ENCODE data around the gene SKA2. TPM values are rescaled to one million over a fixed set of nuclear protein-coding genes. Genes with fewer than 3 reads are reported as not detected.
A peak's percentile ranks its signal among the peaks of the same experiment; 100 is the strongest.

The SKA2 gene
- 9.8 and 11.1 TPM in 2 replicates for total RNA-seq (2013; cell fraction: nucleolus; rRNA removed)
- total RNA-seq (2014; rRNA removed): 57.8 and 59.5 TPM in 2 replicates
- 123 and 131 TPM in 2 replicates for total RNA-seq (2014; rRNA removed; fragmentation: Illumina TruSeq; extraction: Trizol)
- total RNA-seq (2021): 65.9 and 66.8 TPM in 2 replicates
- polyA plus RNA-seq (2011; ENCODE audit: low read depth): 63.5 TPM
- polyA plus RNA-seq (2011; rRNA removed): 40.3 and 72.1 TPM in 2 replicates
- polyA plus RNA-seq (2011; cell fraction: cytosol; rRNA removed): 14.0 and 17.8 TPM in 2 replicates
- polyA plus RNA-seq (2011; cell fraction: nucleus; rRNA removed): 8.0 and 8.6 TPM in 2 replicates
- 56.2 and 87.0 TPM in 2 replicates for polyA plus RNA-seq (2012)
- polyA plus RNA-seq (2014; fragmentation: Illumina TruSeq; extraction: Trizol): 137 and 168 TPM in 2 replicates
- 100 to 1,000 TPM; 110 to 114 TPM for polyA plus RNA-seq (2014; fragmentation: Nextera tagmentation; extraction: Ambion mirVana)
- polyA plus RNA-seq (2014; rRNA removed): 71.4 and 82.5 TPM in 2 replicates
- 100 to 1,000 TPM; 124 to 133 TPM for polyA plus RNA-seq (2016; fragmentation: Nextera tagmentation; extraction: Ambion mirVana)
- polyA minus RNA-seq (2011; rRNA and poly(A)+ RNA removed): 14.1 and 15.5 TPM in 2 replicates
- polyA minus RNA-seq (2011; cell fraction: cytosol; rRNA and poly(A)+ RNA removed): 9.5 and 12.6 TPM in 2 replicates
- 6.2 and 18.9 TPM in 2 replicates for polyA minus RNA-seq (2011; cell fraction: nucleus; rRNA and poly(A)+ RNA removed)
- percentile 74 among the genes with signal in this experiment for Bru-seq, nascent RNA
- percentile 72 among the genes with signal in this experiment for BruChase-seq, experiment 1, labeled RNA remaining after a 6-hour chase
- BruChase-seq, experiment 2, labeled RNA remaining after a 2-hour chase: percentile 72 among the genes with signal in this experiment
- long read RNA-seq, experiment 1, transcript SKA2-206 (3 exons, 595 nt): minor isoform, 9 of 75 reads
- long read RNA-seq, experiment 1, transcript SKA2-201 (4 exons, 2,798 nt): major isoform, 45 of 75 reads
- long read RNA-seq, experiment 1, partial matches to known transcripts: 0 of 75 reads
- long read RNA-seq, experiment 1, other reads (novel, unspliced or antisense): 15 of 75 reads
- long read RNA-seq, experiment 2, transcript SKA2-208 (2 exons, 533 nt): minor isoform, 5 of 202 reads
- long read RNA-seq, experiment 2, transcript SKA2-206 (3 exons, 595 nt): minor isoform, 26 of 202 reads
- long read RNA-seq, experiment 2, transcript SKA2-201 (4 exons, 2,798 nt): major isoform, 135 of 202 reads
- long read RNA-seq, experiment 2, transcript SKA2-209 (4 exons, 570 nt): minor isoform, 10 of 202 reads
- long read RNA-seq, experiment 2, partial matches to known transcripts: 7 of 202 reads
- long read RNA-seq, experiment 2, other reads (novel, unspliced or antisense): 10 of 202 reads

- Histone ChIP-seq H2AFZ (ENCODE audit: control insufficient read depth, low read depth, low read length) (peak within 1 kb of the TSS; percentile 94), H3K4me3 (peak within 1 kb of the TSS; percentile 88), H3K36me3 (ENCODE audit: control insufficient read depth in 2 of 2, insufficient read depth in 2 of 2, low read length in 1 of 2) (no peaks in the 10 kb centered on the region), H3K27me3 (replicated peaks in 1 of 2; ENCODE audit: control insufficient read depth in 2 of 2, insufficient read depth in 2 of 2, low read length in 1 of 2) (no peaks in the 10 kb centered on the region), H3K9ac (ENCODE audit: control insufficient read depth, insufficient read depth, low read length) (peak within 1 kb of the TSS; percentile 96), H4K20me1 (ENCODE audit: control insufficient read depth, insufficient read depth) (no peaks in the 10 kb centered on the region), H3K9me3 (replicated peaks; ENCODE audit: control insufficient read depth, insufficient read depth, low read length) (no peaks in the 10 kb centered on the region), H3K79me2 (ENCODE audit: control insufficient read depth, insufficient read depth, low read length) (peaks cover 91% of the 10 kb centered on the region), H3K4me2 (ENCODE audit: control insufficient read depth, insufficient read depth) (peak within 1 kb of the TSS; percentile 45), H3K27ac (ENCODE audit: control insufficient read depth, insufficient read depth) (peak within 1 kb of the TSS; percentile 92), H3K4me1 (ENCODE audit: control insufficient read depth, insufficient read depth, low read length) (peaks cover 15% of the 10 kb centered on the region)
- FAIRE-seq (no peak), DNase-seq (ENCODE audit: low read depth, low spot score) (peak; percentile 100), ATAC-seq (peak; percentile 90)
- ChIA-PET CTCF (interaction anchor here (0.6 to 1.3 kb wide), 5 partner anchors 8 to 1073 kb away, joined by 3 to 9 read pairs (median 4); no protein-coding TSS in a partner anchor), SMC1A (ENCODE audit: uncharacterized antibody, unreplicated experiment) (interaction anchor here (0.6 to 1.6 kb wide), 10 partner anchors 9 to 151 kb away, joined by 3 to 10 read pairs (median 4); partner anchors contain the start of gene TRIM37), POLR2A (interaction anchor here (0.5 to 1.5 kb wide), 13 partner anchors 9 to 750 kb away, joined by 3 to 8 read pairs (median 4); partner anchors contain the start of genes SMG8 and TRIM37), RAD21 (ENCODE audit: unreplicated experiment) (interaction anchor here (0.7 to 1.4 kb wide), 11 partner anchors 8 to 741 kb away, joined by 3 to 11 read pairs (median 3); partner anchors contain the start of gene TRIM37)
- WGBS (ENCODE audit: insufficient coverage, insufficient replicate concordance, low lambda C conversion rate, missing lambda C conversion rate): under 1% methylated on average over 39 of the region's 39 CpGs
- intact Hi-C loops (cut with micrococcal nuclease; ENCODE audit: unreplicated experiment): loop anchor here (2.0 kb wide), 1 partner anchor 48 kb away; the partner anchor contains the start of gene TRIM37
- in situ Hi-C loops (cut with MboI): no loop called here
- BruUV-seq (replicated peaks): TSS peak; percentile 72
- peak; percentile 98 for TF ChIP-seq SP1 (IDR thresholded peaks at IDR 0.05; ENCODE audit: low read depth, low read length)
- TF ChIP-seq YY1 (IDR thresholded peaks at IDR 0.05; ENCODE audit: low read depth, low read length): peak; percentile 93
- TF ChIP-seq HDAC2 (IDR thresholded peaks at IDR 0.05): no peak
- TF ChIP-seq EP300 (IDR thresholded peaks at IDR 0.05; ENCODE audit: borderline replicate concordance in 1 of 2, control insufficient read depth in 1 of 2, low read depth in 2 of 2, low read length in 2 of 2): no peak
- TF ChIP-seq SRF (IDR thresholded peaks at IDR 0.05; ENCODE audit: low read depth in 2 of 2, low read length in 2 of 2): 0 out of 4 replicates have a peak, but pooled peaks of 1 of the 2 experiments have one; percentile 4
- TF ChIP-seq ETV6 (conservative IDR thresholded peaks at IDR 0.05 in 1 of 2, IDR thresholded peaks at IDR 0.05 in 1 of 2; ENCODE audit: borderline replicate concordance in 1 of 2, low read depth in 1 of 2): no peak; a peak in 1 of 4 replicates
- TF ChIP-seq GABPA (IDR thresholded peaks at IDR 0.05; ENCODE audit: low read depth): peak; percentile 45
- TF ChIP-seq KDM1A (IDR thresholded peaks at IDR 0.05; ENCODE audit: borderline replicate concordance): no peak
- TF ChIP-seq TAF1 (IDR thresholded peaks at IDR 0.05; ENCODE audit: borderline replicate concordance, low read depth, low read length): peak; percentile 41; the same call in 1 of the 2 replicates
- TF ChIP-seq EED (IDR thresholded peaks at IDR 0.05; ENCODE audit: low read depth): peak; percentile 48; the same call in 1 of the 2 replicates
- peak; percentile 54; the same call in 1 of the 2 replicates for TF ChIP-seq FOXK2 (IDR thresholded peaks at IDR 0.05)
- TF ChIP-seq PRDM15 (CRISPR knock-in tag; IDR thresholded peaks at IDR 0.05): no peak
These were observed at the start of gene SKA2 for GRCh38 chr17:59154721-59155438. Gene SKA2, minus strand, starts transcription at chr17:59155186. Its CDS starts 23 bp downstream, at chr17:59155163.
